HG02840 (cell line): ENCODE measurements around the gene LDLRAD4.
"Not testable (repeated sequence)": the region's sequence is repeated elsewhere in the genome, so short reads cannot be mapped to it uniquely, and the experiment has no call there.

Source experiments
- ATAC-seq: cut with Tn5 transposase; IDR thresholded peaks from one replicate; pipeline ENCODE4 v1.9.1; 2021; ENCODE audit warnings: mild to moderate bottlenecking, moderate library complexity, moderate number of reproducible peaks; ENCODE audit not compliant: unreplicated experiment, low FRiP score

LDLRAD4 gene

GRCh38 chr18:13661051-13661778, 442.7 kb downstream of the LDLRAD4 start:
- no peak for ATAC-seq

DNA sequence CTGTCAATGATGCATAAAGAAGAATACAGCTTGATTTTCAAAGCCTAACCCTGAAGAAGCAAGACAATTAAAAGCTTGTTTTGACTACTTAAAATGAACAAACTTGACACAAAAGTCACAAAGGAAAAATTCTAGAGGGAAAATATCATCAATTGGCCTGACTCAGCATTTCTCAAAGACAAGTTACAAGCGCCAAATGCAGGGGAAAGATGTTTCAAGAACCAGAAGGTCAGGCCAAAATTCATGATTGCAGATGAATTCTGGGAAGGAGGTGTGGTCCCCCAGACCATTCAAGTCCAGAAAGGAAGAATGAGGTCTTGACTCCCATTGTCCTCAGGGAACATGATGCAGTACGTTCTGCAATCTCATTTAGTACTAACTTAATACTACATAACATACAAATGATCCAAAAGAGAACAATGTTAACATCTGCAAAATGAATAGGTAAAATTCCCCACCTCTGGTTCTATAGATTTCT, 443.3 kb downstream of the LDLRAD4 start:
- no peak for ATAC-seq

DNA sequence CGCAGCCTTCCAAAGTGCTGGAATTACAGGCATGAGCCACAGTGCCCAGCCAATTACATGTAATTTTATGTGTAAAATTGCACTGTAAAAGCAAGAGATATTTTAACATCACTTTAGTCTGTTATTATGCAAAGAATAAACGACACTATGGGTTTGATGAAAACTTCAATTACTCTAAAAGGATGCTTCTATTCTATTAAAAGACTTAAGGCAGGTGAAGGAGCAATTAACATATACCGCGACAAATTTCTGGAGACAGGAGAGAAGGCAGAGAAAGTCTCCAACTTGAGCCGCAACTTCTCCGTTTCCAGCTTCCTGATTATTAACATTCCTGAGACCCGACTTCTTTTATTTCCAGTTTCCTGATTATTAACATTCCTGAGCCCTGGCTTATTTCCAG, 454.1 kb downstream of the LDLRAD4 start:
- ATAC-seq = no peak

DNA sequence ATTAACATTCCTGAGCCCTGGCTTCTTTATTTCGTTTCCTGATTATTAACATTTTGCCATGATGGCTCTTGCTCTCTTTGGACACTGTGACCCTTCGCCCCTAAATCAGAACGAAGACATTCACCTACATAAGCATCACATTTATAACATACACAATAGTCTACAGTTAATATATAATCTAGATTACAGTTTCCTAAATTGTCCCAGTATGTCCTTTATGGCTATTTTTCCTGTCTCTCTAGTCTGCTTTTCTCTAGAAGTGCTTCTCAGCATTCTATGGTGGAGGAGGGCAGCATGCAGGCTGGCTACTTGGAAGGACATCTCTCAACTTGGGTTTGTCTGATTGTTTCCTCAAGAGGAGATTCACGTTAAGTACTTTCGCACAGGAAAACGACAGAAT, 457.9 kb downstream of the LDLRAD4 start:
- no peak for ATAC-seq

DNA sequence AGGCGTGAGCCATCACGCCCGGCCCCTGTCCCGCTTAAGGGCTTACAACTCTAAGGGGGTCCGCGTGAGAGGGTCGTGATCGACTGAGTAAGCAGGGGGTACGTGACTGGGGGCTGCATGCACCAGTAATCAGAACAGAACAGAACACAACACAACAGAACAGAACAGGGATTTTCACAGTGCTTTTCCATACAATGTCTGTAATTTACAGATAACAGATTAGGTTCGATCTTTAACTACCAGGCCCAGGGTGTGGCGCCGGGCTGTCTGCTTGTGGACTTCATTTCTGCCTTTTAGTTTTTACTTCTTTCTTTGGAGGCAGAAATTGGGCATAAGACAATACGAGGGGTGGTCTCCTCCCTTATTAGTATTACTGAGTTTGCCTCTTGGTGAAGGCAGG, 458.8 kb downstream of the LDLRAD4 start:
- ATAC-seq = not testable (repeated sequence)

GRCh38 chr18:13680612-13681011, 462.1 kb downstream of the LDLRAD4 start:
- ATAC-seq = no peak

DNA sequence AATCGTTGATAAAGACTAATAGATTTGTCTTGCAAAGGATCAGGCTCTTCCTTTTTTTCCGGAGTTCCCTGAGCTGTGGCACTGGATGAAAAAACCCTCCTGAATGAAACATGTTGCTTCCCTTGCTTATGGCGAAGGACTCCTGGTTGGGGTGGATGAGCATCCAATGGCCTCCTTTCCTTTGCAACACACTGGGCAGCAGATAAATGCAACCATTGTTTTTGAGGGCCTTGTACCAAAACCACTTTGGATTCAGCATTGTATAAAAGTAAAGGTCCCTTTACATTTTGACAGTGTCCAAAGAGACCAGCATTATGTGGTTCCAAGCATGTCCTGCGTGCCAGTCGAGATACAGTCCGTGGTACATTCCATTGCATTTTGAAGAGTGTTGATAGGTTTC, 463.1 kb downstream of the LDLRAD4 start:
- no peak for ATAC-seq

DNA sequence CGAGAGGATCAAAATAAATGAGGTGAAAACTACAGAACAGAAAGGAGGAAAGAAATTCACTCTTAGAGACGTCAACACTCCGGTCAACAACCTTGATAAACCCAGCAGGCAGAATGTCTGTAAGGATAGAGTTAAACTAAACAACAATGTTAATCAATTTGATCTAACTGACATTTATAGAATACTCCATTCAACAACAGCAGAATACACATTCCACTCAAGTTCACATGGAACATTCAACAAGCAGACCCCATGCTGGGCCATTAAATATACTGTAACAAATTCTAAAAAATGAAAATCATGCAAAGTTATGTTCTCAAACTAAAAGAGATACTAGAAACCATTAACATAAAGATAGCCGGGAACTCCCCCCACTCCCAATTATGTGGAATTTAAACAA, 466.0 kb downstream of the LDLRAD4 start:
- ATAC-seq = no peak

- no peak for ATAC-seq
Observed at GRCh38 chr18:13688191-13689136, 469.9 kb downstream of the LDLRAD4 start.

DNA sequence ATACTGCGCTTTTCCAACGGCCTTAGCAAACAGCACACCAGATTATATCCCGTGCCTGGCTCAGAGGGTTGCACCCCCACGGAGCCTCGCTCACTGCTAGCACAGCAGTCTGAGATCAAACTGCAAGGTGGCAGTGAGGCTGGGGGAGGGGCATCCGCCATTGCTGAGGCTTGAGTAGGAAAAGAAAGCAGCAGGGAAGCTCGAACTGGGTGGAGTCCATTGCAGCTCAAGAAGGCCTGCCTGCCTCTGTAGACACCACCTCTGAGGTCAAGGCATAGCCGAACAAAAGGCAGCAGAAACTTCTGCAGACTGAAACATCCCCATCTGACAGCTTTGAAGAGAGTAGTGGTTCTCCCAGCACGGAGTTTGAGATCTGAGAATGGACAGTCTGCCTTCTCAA, 471.5 kb downstream of the LDLRAD4 start:
- ATAC-seq = not testable (repeated sequence)

GRCh38 chr18:13695337-13695736, 476.8 kb downstream of the LDLRAD4 start:
- ATAC-seq = not testable (repeated sequence)

GRCh38 chr18:13696961-13697360, 478.4 kb downstream of the LDLRAD4 start:
- ATAC-seq = no peak

GRCh38 chr18:13700153-13700552, 481.6 kb downstream of the LDLRAD4 start:
- ATAC-seq = no peak
